Heart right ventricle (tissue), 16 donors: Measurements from ENCODE around the gene TPTE2. TPM values are rescaled to one million over a fixed set of nuclear protein-coding genes. Genes with fewer than 3 reads are reported as not detected.

Experiments used
- ATAC-seq, 8 donors: fragments of 200-7000 bp; cut with Tn5 transposase; one replicate each; pipeline ENCODE4 v1.9.1; 2020; ENCODE audit warnings: mild to moderate bottlenecking in 8 of 8, moderate library complexity in 8 of 8, moderate number of reproducible peaks in 1 of 8
- DNase-seq, 2 donors: peaks; one replicate each; pipeline ENCODE4 v3.0.0-alpha.2; 2020
- H3K27ac ChIP-seq, 10 donors: fragments of 200-600 bp; sonication (generic) in 2 of 10; one replicate each; pipeline versions ENCODE4 v1.5.0 to v1.8.0; 2020 to 2022; ENCODE audit warnings: mild to moderate bottlenecking in 3 of 10
- H3K27me3 ChIP-seq, 7 donors: fragments of 200-600 bp; one replicate each; pipeline ENCODE4 v1.8.0; 2021 to 2022; ENCODE audit warnings: mild to moderate bottlenecking in 2 of 7
- H3K36me3 ChIP-seq, 9 donors: fragments of 200-600 bp; sonication (generic) in 1 of 9; one replicate each; pipeline versions ENCODE4 v1.5.0 to v1.8.0; 2020 to 2022; ENCODE audit warnings: mild to moderate bottlenecking in 2 of 9
- H3K4me1 ChIP-seq, 9 donors: fragments of 200-600 bp; sonication (generic) in 1 of 9; one replicate each; pipeline versions ENCODE4 v1.5.0 to v1.8.0; 2020 to 2022; ENCODE audit warnings: mild to moderate bottlenecking in 4 of 9
- H3K4me3 ChIP-seq, 10 donors: fragments of 200-600 bp; sonication (generic) in 2 of 10; one replicate each; pipeline versions ENCODE4 v1.5.0 to v1.8.0; 2020 to 2022; ENCODE audit warnings: mild to moderate bottlenecking in 7 of 10, moderate library complexity in 2 of 10
- H3K9me3 ChIP-seq, 11 donors: fragments of 200-600 bp in 10 of 11; sonication (generic) in 2 of 11; one replicate each; pipeline versions ENCODE4 v1.5.0 to v1.8.0; 2013 to 2022; ENCODE audit warnings: mild to moderate bottlenecking in 2 of 11, control low read depth in 1 of 11, moderate library complexity in 1 of 11
- CTCF ChIP-seq, 9 donors: fragments of 200-600 bp; sonication (generic) in 2 of 9; IDR thresholded peaks; one replicate each; pipeline versions ENCODE4 v1.5.0 to v1.8.0; 2021 to 2022; ENCODE audit warnings: antibody characterized with exemption in 9 of 9, mild to moderate bottlenecking in 5 of 9, moderate library complexity in 1 of 9
- WGBS, 2 donors: extraction: QIAGEN DNeasy Blood & Tissue Kit; methylation state at CpG; one replicate each; pipeline ENCODE4 v1.1.7; 2013; ENCODE audit warnings: inconsistent platforms in 1 of 2; 5-methylcytosine and 5-hydroxymethylcytosine counted together
- intact Hi-C, 10 donors: fragments of 100-400 bp; cut with DNase I; formaldehyde crosslinking; loops; one replicate each; pipeline versions ENCODE4 v1.11.1 to v1.14.2; 2022
- polyA plus RNA-seq, 2 donors: library from polyadenylated mRNA; stranded (reverse); fragments of 200-250 nt; gene quantifications; one replicate each; pipeline ENCODE4 v1.2.3, GENCODE V29; 2013
- total RNA-seq, 10 donors: library from RNA; stranded (reverse); fragmentation: NEBNext Ultra II Directional in 3 of 10; extraction: Animal tissue kit (Norgen Biotek cat#: 25700) in 3 of 10; gene quantifications; one replicate each; pipeline versions ENCODE4 v1.2.1 to v1.2.4, GENCODE V29; 2021 to 2023
- donor health status: Arrhythmogenic right ventricular cardiomyopathy.
- donor health status: ischemic (EF 13 %, LVEDD 7.1; RV severe dilation, severe dysfunction).
- donor health status: healthy with polysubstance abuse.
- donor health status: DM: no; HTN: yes; CAD: no.
- donor health status: DM: no; HTN: no; CAD: no.
- donor health status: ischemic (EF 25% LVEDD 6.9; RV normal size, moderate dysfunction).
- donor health status: ischemic (EF 25% LVEDD 5.7; RV mildly dilated, moderate dysfunction).
- donor health status: healthy.
- donor health status: DM: yes; HTN: yes; CAD: no.
- donor health status: Ischemic cardiomyopathy.
- donor health status: ischemic (EF 35%, LVEDD 5.7; RV mildly dilated, moderate dysfunction).
- donor health status: nonischemic (EF 11% LVEDD 7.7; RV severe dilation, severe dysfunction).
- donor health status: DM: yes; HTN: yes; CAD: no.
- donor health status: PGD.
- donor health status: ischemic (EF 29% LVEDD 5.4; RV normal size, mild dysfunction).
- donor health status: nonischemic (EF 23%, LVEDD 6.1; RV moderate dilation, normal function).

TPTE2 gene
- total and polyA plus RNA-seq, 12 donors = not detected

DNA sequence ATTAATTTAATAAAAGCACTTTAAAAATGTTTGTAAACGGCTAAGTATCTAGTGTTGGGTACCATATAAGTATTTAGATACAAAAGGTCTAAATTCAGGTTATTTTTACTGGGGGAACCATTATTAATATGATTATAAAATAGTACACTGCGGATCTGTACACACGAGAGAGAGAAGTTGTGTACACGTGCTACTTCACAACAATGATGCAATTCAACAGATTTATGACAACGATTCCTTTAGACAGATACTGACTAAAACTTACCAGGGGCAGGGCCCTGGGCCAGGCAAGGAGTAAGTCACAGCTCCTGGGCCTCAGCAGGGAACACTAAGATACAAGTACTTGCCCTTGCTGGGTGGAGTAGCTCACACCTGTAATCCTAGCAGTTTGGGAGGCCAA lies 29.1 kb upstream of the TPTE2 start:
- H3K27me3 ChIP-seq = peaks cover 0 to 7% (median 0%) of the 10 kb centered on the region in 7 donors
- no peak overlapping the region for H3K27ac ChIP-seq
- no peak overlapping the region for H3K4me3 ChIP-seq
- DNase-seq (no peak), ATAC-seq (no peak)
- intact Hi-C loops = no loop called here
- H3K9me3 ChIP-seq = no peaks in the 10 kb centered on the region
- H3K4me1 ChIP-seq = peaks cover 0 to 13% (median 0%) of the 10 kb centered on the region in 9 donors
- H3K36me3 ChIP-seq = no peaks in the 10 kb centered on the region
- no peak for TF ChIP-seq CTCF (IDR thresholded peaks at IDR 0.05)
- 79 to 82% methylated on average over 5 of the region's 5 CpGs for WGBS, 2 donors

GRCh38 chr13:19589312-19589711 lies 28.0 kb upstream of the TPTE2 start:
- no peaks in the 10 kb centered on the region for H3K9me3 ChIP-seq
- TF ChIP-seq CTCF (IDR thresholded peaks at IDR 0.05) = no peak
- peaks cover 0 to 11% (median 0%) of the 10 kb centered on the region in 7 donors for H3K27me3 ChIP-seq
- ATAC-seq (no peak), DNase-seq (no peak)
- intact Hi-C loops = loop anchor here in 1 of 10 donors (5.0 kb wide), 1 partner anchor 298 kb away; no protein-coding TSS in a partner anchor
- H3K4me1 ChIP-seq = peaks cover 0 to 13% (median 0%) of the 10 kb centered on the region in 9 donors
- no peak overlapping the region for H3K27ac ChIP-seq
- 61 to 62% methylated on average over 2 of the region's 2 CpGs for WGBS, 2 donors
- no peak overlapping the region for H3K4me3 ChIP-seq
- H3K36me3 ChIP-seq = no peaks in the 10 kb centered on the region

DNA sequence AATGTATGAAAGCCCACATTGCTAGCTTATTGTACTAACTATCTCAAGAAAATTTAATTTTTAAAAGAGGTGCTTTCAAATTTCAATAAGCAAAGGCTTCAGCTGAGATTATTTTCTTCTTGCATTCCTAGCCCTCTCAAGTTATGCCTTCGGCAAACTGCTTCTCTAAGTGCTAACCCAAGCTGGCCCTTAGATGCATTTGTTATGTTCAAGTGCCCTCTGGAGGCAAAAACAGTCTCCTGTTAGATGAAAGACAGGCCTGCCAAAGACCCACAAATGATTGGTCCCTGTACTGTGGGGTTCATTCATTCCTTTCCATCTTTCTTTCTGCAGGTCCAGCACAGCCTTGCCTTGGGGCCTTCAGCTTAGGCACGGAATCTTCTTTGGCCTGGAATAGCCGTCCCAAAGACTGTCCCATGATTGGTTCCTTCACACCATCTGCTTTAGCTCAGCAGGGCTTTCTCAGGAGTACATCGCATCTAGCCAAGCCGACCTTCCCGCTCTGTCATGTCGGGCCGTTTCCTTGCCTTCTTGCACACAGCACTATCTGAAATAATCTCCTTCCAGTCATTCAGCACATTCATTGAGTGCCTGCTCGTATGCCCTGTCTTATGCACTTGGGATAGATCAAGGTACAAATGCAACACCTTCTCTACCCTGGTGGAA lies 26.4 kb upstream of the TPTE2 start:
- Histone ChIP-seq H3K27ac (no peak overlapping the region), H3K4me1 (peaks cover 0 to 13% (median 0%) of the 10 kb centered on the region in 9 donors), H3K9me3 (peaks cover 0 to 8% (median 0%) of the 10 kb centered on the region in 11 donors), H3K36me3 (no peaks in the 10 kb centered on the region), H3K27me3 (peaks cover 0 to 11% (median 0%) of the 10 kb centered on the region in 7 donors), H3K4me3 (no peak overlapping the region)
- DNase-seq (peak in 1 of 2 donors; percentile 12), ATAC-seq (peak in 6 of 8 donors; percentile 34 to 79 (median 72))
- TF ChIP-seq CTCF (IDR thresholded peaks at IDR 0.05) = peak in 8 of 9 donors; percentile 11 to 64 (median 56)
- WGBS, 2 donors = 60 to 68% methylated on average over 9 of the region's 9 CpGs
- intact Hi-C loops = loop anchor here in 1 of 10 donors (5.0 kb wide), 1 partner anchor 300 kb away; no protein-coding TSS in a partner anchor

GRCh38 chr13:19586904-19587634 lies 25.7 kb upstream of the TPTE2 start:
- ATAC-seq (peak in 5 of 8 donors; percentile 19 to 62 (median 52)), DNase-seq (peak in 1 of 2 donors; percentile 27)
- Histone ChIP-seq H3K36me3 (no peaks in the 10 kb centered on the region), H3K4me3 (peak overlapping the region in 2 of 10 donors; percentile 6 to 19), H3K9me3 (peaks cover 0 to 8% (median 0%) of the 10 kb centered on the region in 11 donors), H3K27ac (no peak overlapping the region), H3K4me1 (peaks cover 0 to 13% (median 0%) of the 10 kb centered on the region in 9 donors), H3K27me3 (peaks cover 0 to 11% (median 0%) of the 10 kb centered on the region in 7 donors)
- intact Hi-C loops = loop anchor here in 1 of 10 donors (5.0 kb wide), 1 partner anchor 300 kb away; no protein-coding TSS in a partner anchor
- 31 to 35% methylated on average over 17 of the region's 17 CpGs for WGBS, 2 donors
- no peak for TF ChIP-seq CTCF (IDR thresholded peaks at IDR 0.05)
